ENCODE results near the gene FEZ2. TPM values are rescaled to one million over a fixed set of nuclear protein-coding genes. Genes with fewer than 3 reads are reported as not detected.

FEZ2 gene
- total RNA-seq, 4 donors from 2014 or later: 40.0 to 73.4 (median 47.5) TPM

GRCh38 chr2:36541891-36542595 lies 55.9 kb downstream of the FEZ2 start:
- TF ChIP-seq, protein P1, sequence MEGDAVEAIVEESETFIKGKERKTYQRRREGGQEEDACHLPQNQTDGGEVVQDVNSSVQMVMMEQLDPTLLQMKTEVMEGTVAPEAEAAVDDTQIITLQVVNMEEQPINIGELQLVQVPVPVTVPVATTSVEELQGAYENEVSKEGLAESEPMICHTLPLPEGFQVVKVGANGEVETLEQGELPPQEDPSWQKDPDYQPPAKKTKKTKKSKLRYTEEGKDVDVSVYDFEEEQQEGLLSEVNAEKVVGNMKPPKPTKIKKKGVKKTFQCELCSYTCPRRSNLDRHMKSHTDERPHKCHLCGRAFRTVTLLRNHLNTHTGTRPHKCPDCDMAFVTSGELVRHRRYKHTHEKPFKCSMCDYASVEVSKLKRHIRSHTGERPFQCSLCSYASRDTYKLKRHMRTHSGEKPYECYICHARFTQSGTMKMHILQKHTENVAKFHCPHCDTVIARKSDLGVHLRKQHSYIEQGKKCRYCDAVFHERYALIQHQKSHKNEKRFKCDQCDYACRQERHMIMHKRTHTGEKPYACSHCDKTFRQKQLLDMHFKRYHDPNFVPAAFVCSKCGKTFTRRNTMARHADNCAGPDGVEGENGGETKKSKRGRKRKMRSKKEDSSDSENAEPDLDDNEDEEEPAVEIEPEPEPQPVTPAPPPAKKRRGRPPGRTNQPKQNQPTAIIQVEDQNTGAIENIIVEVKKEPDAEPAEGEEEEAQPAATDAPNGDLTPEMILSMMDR (IDR thresholded peaks at IDR 0.05): no peak
- TF ChIP-seq POLR2A (IDR thresholded peaks at IDR 0.05) (no peak), POLR2AphosphoS5 (IDR thresholded peaks at IDR 0.05) (no peak)
- 78 to 90% methylated on average over 3 to 4 of the region's 4 CpGs for whole genome bisulfite sequencing, 2 donors (ENCODE audit: low coverage in 1 of 2)
- intact Hi-C loops (cut with DNase I; ENCODE audit: low total_unique reads): no loop called here
- no peak overlapping the region for H3K4me3 ChIP-seq
- H3K27ac ChIP-seq: no peak overlapping the region
- in situ Hi-C loops (cut with MboI; ENCODE audit: low pct_ligation_motif_present in 1 of 4, low pct_unique_long_range_greater_than_20kb in 1 of 4, low sequenced_read_pairs in 3 of 4): no loop called here
- DNase-seq: no peak
- H3K9me3 ChIP-seq: no peaks in the 10 kb centered on the region
- H3K27me3 ChIP-seq: no peaks in the 10 kb centered on the region
- H3K36me3 ChIP-seq: peaks cover 0 to 22% (median 0%) of the 10 kb centered on the region in 4 donors
- H3K4me1 ChIP-seq: no peaks in the 10 kb centered on the region

GRCh38 chr2:36540986-36541754 lies 56.8 kb downstream of the FEZ2 start:
- Histone ChIP-seq H3K36me3 (peaks cover 0 to 14% (median 0%) of the 10 kb centered on the region in 4 donors), H3K4me3 (no peak overlapping the region), H3K27ac (no peak overlapping the region), H3K4me1 (no peaks in the 10 kb centered on the region), H3K9me3 (no peaks in the 10 kb centered on the region), H3K27me3 (no peaks in the 10 kb centered on the region)
- no peak for TF ChIP-seq POLR2A (IDR thresholded peaks at IDR 0.05)
- no peak for TF ChIP-seq EP300 (IDR thresholded peaks at IDR 0.05; ENCODE audit: low read depth)
- TF ChIP-seq, protein P1 (IDR thresholded peaks at IDR 0.05): no peak
- TF ChIP-seq POLR2AphosphoS5 (IDR thresholded peaks at IDR 0.05): no peak
- intact Hi-C loops (cut with DNase I; ENCODE audit: low total_unique reads): no loop called here
- no peak for DNase-seq
- in situ Hi-C loops (cut with MboI; ENCODE audit: low pct_ligation_motif_present in 1 of 4, low pct_unique_long_range_greater_than_20kb in 1 of 4, low sequenced_read_pairs in 3 of 4): no loop called here
- 90 to 96% methylated on average over 4 to 11 of the region's 11 CpGs for WGBS, 2 donors (ENCODE audit: low coverage in 1 of 2)

- Histone ChIP-seq H3K4me1 (no peaks in the 10 kb centered on the region), H3K27ac (no peak overlapping the region), H3K36me3 (peaks cover 0 to 4% (median 0%) of the 10 kb centered on the region in 4 donors), H3K4me3 (no peak overlapping the region), H3K9me3 (no peaks in the 10 kb centered on the region), H3K27me3 (no peaks in the 10 kb centered on the region)
- no peak for DNase-seq
- WGBS, 2 donors (ENCODE audit: low coverage in 1 of 2): 81 to 89% methylated on average over 3 to 7 of the region's 7 CpGs
- intact Hi-C loops (cut with DNase I; ENCODE audit: low total_unique reads) (no loop called here), in situ Hi-C loops (cut with MboI; ENCODE audit: low pct_ligation_motif_present in 1 of 4, low pct_unique_long_range_greater_than_20kb in 1 of 4, low sequenced_read_pairs in 3 of 4) (no loop called here)
- TF ChIP-seq POLR2AphosphoS5 (IDR thresholded peaks at IDR 0.05): no peak
- TF ChIP-seq EP300 (IDR thresholded peaks at IDR 0.05; ENCODE audit: low read depth): no peak
- TF ChIP-seq, protein P1 (IDR thresholded peaks at IDR 0.05): no peak
- no peak for TF ChIP-seq POLR2A (IDR thresholded peaks at IDR 0.05)
Observed at GRCh38 chr2:36539631-36540030, 58.3 kb downstream of the FEZ2 start.

DNA sequence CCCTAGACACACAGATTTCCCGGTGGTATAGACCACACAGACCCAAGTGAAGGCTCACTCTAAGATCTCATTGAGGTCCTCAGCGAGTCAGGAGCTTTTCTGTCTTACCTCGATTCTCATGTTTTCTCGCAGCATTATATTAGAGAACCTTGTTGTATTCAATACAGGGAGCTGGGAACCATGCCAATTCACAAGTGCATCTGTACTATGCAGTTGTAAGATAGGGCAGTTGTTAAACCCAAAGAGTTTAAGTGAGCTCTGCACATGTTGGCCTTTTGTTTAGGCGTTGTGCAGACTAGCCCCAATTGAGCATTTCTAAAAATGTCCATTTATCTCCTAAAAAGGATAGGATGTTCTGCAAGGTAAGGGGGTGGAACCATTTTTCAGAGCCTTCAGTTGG lies 59.6 kb downstream of the FEZ2 start:
- intact Hi-C loops (cut with DNase I; ENCODE audit: low total_unique reads): no loop called here
- Histone ChIP-seq H3K4me1 (no peaks in the 10 kb centered on the region), H3K27ac (no peak overlapping the region), H3K36me3 (no peaks in the 10 kb centered on the region), H3K9me3 (no peaks in the 10 kb centered on the region), H3K27me3 (no peaks in the 10 kb centered on the region), H3K4me3 (no peak overlapping the region)
- in situ Hi-C loops (cut with MboI; ENCODE audit: low pct_ligation_motif_present in 1 of 4, low pct_unique_long_range_greater_than_20kb in 1 of 4, low sequenced_read_pairs in 3 of 4): no loop called here
- 63 to 67% methylated on average over 1 to 5 of the region's 5 CpGs for WGBS, 2 donors (ENCODE audit: low coverage in 1 of 2)
- DNase-seq: no peak
- TF ChIP-seq, protein P1 (IDR thresholded peaks at IDR 0.05): no peak
- TF ChIP-seq POLR2A (IDR thresholded peaks at IDR 0.05): no peak
- no peak for TF ChIP-seq EP300 (IDR thresholded peaks at IDR 0.05; ENCODE audit: low read depth)
- TF ChIP-seq POLR2AphosphoS5 (IDR thresholded peaks at IDR 0.05): no peak

All from transverse colon (tissue), 4 donors.